HEK293 (cell line): Measurements from ENCODE around the gene ZNF529.
A peak's percentile ranks its signal among the peaks of the same experiment; 100 is the strongest.

Experiments used
- BCL11B ChIP-seq: fragments of 450-650 bp; formaldehyde crosslinking; IDR thresholded peaks from 2 replicates; pipeline ENCODE4 v1.5.1; 2016; ENCODE audit warnings: low read depth, missing biosample characterization, missing genetic modification characterization
- EGR2 ChIP-seq: fragments of 450-650 bp; formaldehyde crosslinking; IDR thresholded peaks from 2 replicates; pipeline ENCODE4 v1.5.1; 2016; ENCODE audit warnings: low read depth, missing biosample characterization, missing genetic modification characterization
- GLI4 ChIP-seq: fragments of 450-650 bp; formaldehyde crosslinking; IDR thresholded peaks from 2 replicates; pipeline ENCODE4 v1.5.1; 2016; ENCODE audit warnings: missing biosample characterization, missing genetic modification characterization
- HOXC10 ChIP-seq: sonication (generic); formaldehyde crosslinking; IDR thresholded peaks from 2 replicates; pipeline ENCODE4 v1.8.1; 2023; ENCODE audit warnings: mild to moderate bottlenecking, missing genetic modification reagents
- HOXD13 ChIP-seq: sonication (generic); formaldehyde crosslinking; IDR thresholded peaks from 2 replicates; pipeline ENCODE4 v1.8.0; 2022; ENCODE audit warnings: missing genetic modification reagents, borderline replicate concordance
- SETDB1 ChIP-seq: IDR thresholded peaks from one replicate; pipeline ENCODE4 v1.6.1; 2017; ENCODE audit warnings: mild to moderate bottlenecking, low read length, moderate library complexity, mixed read lengths; ENCODE audit not compliant: insufficient read length
- SP7 ChIP-seq: fragments of 450-650 bp; formaldehyde crosslinking; IDR thresholded peaks from 2 replicates; pipeline ENCODE4 v1.5.1; 2016; ENCODE audit warnings: missing biosample characterization, missing genetic modification characterization
- WT1 ChIP-seq: fragments of 450-650 bp; formaldehyde crosslinking; IDR thresholded peaks from 2 replicates; pipeline ENCODE4 v1.5.1; 2016; ENCODE audit warnings: missing biosample characterization, missing genetic modification characterization
- YY2 ChIP-seq: fragments of 450-650 bp; formaldehyde crosslinking; IDR thresholded peaks from 2 replicates; pipeline ENCODE4 v1.5.1; 2016; ENCODE audit warnings: missing biosample characterization, missing genetic modification characterization
- ZBTB17 ChIP-seq: fragments of 450-650 bp; formaldehyde crosslinking; IDR thresholded peaks from 2 replicates; pipeline ENCODE4 v1.5.1; 2016; ENCODE audit warnings: missing biosample characterization, missing genetic modification characterization
- ZBTB7A ChIP-seq: fragments of 450-650 bp; formaldehyde crosslinking; IDR thresholded peaks from 2 replicates; pipeline ENCODE4 v1.5.1; 2016; ENCODE audit warnings: low read depth, missing biosample characterization, missing genetic modification characterization
- ZNF138 ChIP-seq: fragments of 450-650 bp; formaldehyde crosslinking; IDR thresholded peaks from 2 replicates; pipeline ENCODE4 v1.5.1; 2016; ENCODE audit warnings: missing biosample characterization, missing genetic modification characterization, borderline replicate concordance
- ZNF324 ChIP-seq: fragments of 450-650 bp; formaldehyde crosslinking; IDR thresholded peaks from 2 replicates; pipeline ENCODE4 v1.5.1; 2016; ENCODE audit warnings: missing biosample characterization, missing genetic modification characterization
- ZNF335 ChIP-seq: fragments of 450-650 bp; formaldehyde crosslinking; conservative IDR thresholded peaks from 2 replicates; pipeline ENCODE4 v1.5.1; 2016; ENCODE audit warnings: missing biosample characterization, missing genetic modification characterization
- ZNF391 ChIP-seq: fragments of 450-650 bp; formaldehyde crosslinking; IDR thresholded peaks from 2 replicates; pipeline ENCODE4 v1.5.1; 2016; ENCODE audit warnings: low read depth, missing biosample characterization, missing genetic modification characterization, borderline replicate concordance
- ZNF416 ChIP-seq: fragments of 450-650 bp; formaldehyde crosslinking; IDR thresholded peaks from 2 replicates; pipeline ENCODE4 v1.5.1; 2016; ENCODE audit warnings: missing biosample characterization, missing genetic modification characterization
- ZNF510 ChIP-seq: fragments of 450-650 bp; formaldehyde crosslinking; IDR thresholded peaks from 2 replicates; pipeline ENCODE4 v1.5.1; 2018; ENCODE audit warnings: mild to moderate bottlenecking, missing genetic modification characterization, missing biosample characterization; ENCODE audit not compliant: insufficient replicate concordance
- ZNF544 ChIP-seq: fragments of 450-650 bp; formaldehyde crosslinking; IDR thresholded peaks from 2 replicates; pipeline ENCODE4 v1.5.0; 2017; ENCODE audit warnings: missing biosample characterization, missing genetic modification characterization
- ZNF549 ChIP-seq: fragments of 450-650 bp; IDR thresholded peaks from 2 replicates; pipeline ENCODE4 v1.5.1; 2018; ENCODE audit warnings: missing biosample characterization, missing genetic modification characterization, mild to moderate bottlenecking, inconsistent platforms, moderate library complexity
- ZNF561 ChIP-seq: fragments of 450-650 bp; IDR thresholded peaks from 2 replicates; pipeline ENCODE4 v1.5.1; 2018; ENCODE audit warnings: missing biosample characterization, missing genetic modification characterization, borderline replicate concordance
- ZNF571 ChIP-seq: fragments of 450-650 bp; formaldehyde crosslinking; IDR thresholded peaks from 2 replicates; pipeline ENCODE4 v1.5.0; 2017; ENCODE audit warnings: missing biosample characterization, missing genetic modification characterization
- ZNF626 ChIP-seq: fragments of 450-650 bp; sonication (Bioruptor Pico); formaldehyde crosslinking; IDR thresholded peaks from 2 replicates; pipeline ENCODE4 v1.5.1; 2018; ENCODE audit warnings: missing biosample characterization, missing genetic modification characterization, inconsistent platforms
- ZNF670 ChIP-seq: fragments of 450-650 bp; formaldehyde crosslinking; IDR thresholded peaks from 2 replicates; pipeline ENCODE4 v1.5.1; 2016; ENCODE audit warnings: missing biosample characterization, missing genetic modification characterization, low read depth
- ZNF830 ChIP-seq: fragments of 450-650 bp; IDR thresholded peaks from 2 replicates; pipeline ENCODE4 v1.5.0; 2018; ENCODE audit warnings: missing biosample characterization, missing genetic modification characterization, low read depth, mild to moderate bottlenecking, moderate library complexity
- ZNF843 ChIP-seq: fragments of 450-650 bp; formaldehyde crosslinking; IDR thresholded peaks from 2 replicates; pipeline ENCODE4 v1.5.1; 2016; ENCODE audit warnings: missing biosample characterization, missing genetic modification characterization
- ZSCAN30 ChIP-seq: fragments of 450-650 bp; IDR thresholded peaks from 2 replicates; pipeline ENCODE4 v1.5.1; 2018; ENCODE audit warnings: missing biosample characterization, mild to moderate bottlenecking, missing genetic modification characterization, moderate library complexity
- TF ChIP-seq, protein P1 (sequence below): fragments of 450-650 bp; formaldehyde crosslinking; conservative IDR thresholded peaks from 2 replicates; pipeline ENCODE4 v1.5.1; 2016; ENCODE audit warnings: low read depth, missing biosample characterization, missing genetic modification characterization
- TF ChIP-seq, protein P2 (sequence below): fragments of 450-650 bp; formaldehyde crosslinking; IDR thresholded peaks from 2 replicates; pipeline ENCODE4 v1.5.1; 2016; ENCODE audit warnings: missing biosample characterization, missing genetic modification characterization

ZNF529 gene

DNA sequence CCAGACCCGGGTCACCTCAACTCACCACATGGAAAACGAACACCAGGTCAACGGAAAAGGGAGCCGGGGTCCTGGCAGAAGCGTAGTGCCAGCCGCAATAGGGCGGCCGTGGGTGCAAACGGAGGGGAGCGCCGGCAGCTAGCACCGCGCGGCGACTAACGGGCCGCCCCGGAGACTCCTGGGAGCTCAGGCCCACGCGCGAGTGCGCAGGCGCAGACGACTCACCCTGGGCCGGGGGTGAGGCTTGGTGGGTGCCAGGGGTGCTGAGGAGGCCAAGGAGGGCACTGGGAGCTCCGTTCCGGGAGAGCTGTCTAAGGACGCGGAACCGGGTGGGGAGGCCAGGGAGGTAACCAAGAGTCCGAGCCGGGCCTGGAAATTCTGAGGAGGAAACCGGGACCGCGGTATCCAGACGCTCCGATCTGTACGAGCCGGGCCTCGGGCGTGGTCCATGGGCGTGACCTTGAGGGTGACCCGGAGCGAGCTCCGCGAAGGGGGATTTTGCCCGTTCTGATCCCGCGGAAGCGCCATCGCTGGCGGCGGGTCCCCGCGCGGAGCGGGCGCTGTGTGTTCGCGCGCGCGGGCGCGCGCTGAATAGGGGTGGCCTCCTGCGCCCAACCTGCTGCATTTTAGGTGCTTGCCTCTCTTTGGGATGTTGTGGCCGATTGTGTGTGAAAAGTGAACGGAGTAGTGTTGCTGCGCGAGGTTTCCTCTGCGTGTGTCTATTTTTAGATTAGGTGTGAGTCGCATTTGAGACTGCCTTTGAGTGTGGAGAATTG, 32.2 kb upstream of the ZNF529 start, which contains the start of gene ZNF382 (continued):
- TF ChIP-seq, protein P1, sequence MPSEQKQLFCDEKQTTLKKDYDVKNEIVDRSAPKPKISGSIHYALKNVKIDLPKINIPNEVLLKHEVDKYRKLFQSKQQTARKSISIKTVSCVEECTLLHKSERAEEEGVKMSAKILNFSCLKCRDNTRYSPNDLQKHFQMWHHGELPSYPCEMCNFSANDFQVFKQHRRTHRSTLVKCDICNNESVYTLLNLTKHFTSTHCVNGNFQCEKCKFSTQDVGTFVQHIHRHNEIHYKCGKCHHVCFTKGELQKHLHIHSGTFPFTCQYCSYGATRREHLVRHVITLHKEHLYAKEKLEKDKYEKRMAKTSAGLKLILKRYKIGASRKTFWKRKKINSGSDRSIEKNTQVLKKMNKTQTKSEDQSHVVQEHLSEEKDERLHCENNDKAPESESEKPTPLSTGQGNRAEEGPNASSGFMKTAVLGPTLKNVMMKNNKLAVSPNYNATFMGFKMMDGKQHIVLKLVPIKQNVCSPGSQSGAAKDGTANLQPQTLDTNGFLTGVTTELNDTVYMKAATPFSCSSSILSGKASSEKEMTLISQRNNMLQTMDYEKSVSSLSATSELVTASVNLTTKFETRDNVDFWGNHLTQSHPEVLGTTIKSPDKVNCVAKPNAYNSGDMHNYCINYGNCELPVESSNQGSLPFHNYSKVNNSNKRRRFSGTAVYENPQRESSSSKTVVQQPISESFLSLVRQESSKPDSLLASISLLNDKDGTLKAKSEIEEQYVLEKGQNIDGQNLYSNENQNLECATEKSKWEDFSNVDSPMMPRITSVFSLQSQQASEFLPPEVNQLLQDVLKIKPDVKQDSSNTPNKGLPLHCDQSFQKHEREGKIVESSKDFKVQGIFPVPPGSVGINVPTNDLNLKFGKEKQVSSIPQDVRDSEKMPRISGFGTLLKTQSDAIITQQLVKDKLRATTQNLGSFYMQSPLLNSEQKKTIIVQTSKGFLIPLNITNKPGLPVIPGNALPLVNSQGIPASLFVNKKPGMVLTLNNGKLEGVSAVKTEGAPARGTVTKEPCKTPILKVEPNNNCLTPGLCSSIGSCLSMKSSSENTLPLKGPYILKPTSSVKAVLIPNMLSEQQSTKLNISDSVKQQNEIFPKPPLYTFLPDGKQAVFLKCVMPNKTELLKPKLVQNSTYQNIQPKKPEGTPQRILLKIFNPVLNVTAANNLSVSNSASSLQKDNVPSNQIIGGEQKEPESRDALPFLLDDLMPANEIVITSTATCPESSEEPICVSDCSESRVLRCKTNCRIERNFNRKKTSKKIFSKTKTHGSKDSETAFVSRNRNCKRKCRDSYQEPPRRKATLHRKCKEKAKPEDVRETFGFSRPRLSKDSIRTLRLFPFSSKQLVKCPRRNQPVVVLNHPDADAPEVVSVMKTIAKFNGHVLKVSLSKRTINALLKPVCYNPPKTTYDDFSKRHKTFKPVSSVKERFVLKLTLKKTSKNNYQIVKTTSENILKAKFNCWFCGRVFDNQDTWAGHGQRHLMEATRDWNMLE (tag by site-specific recombination), result peak; percentile 14; the same call in 1 of the 2 replicates
- TF ChIP-seq ZNF626 (tag by site-specific recombination), result no peak
- peak; percentile 79 for TF ChIP-seq EGR2 (tag by site-specific recombination)
- peak; percentile 45 for TF ChIP-seq YY2 (tag by site-specific recombination)
- 0 out of 2 replicates have a peak, but pooled peaks have one; percentile 2 for TF ChIP-seq ZNF324 (tag by site-specific recombination)
- peak; percentile 78 for TF ChIP-seq ZNF561 (tag by site-specific recombination)
- peak; percentile 45; the same call in 1 of the 2 replicates for TF ChIP-seq BCL11B (tag by site-specific recombination)
- no peak for TF ChIP-seq ZNF830 (tag by site-specific recombination)
- TF ChIP-seq ZNF138 (tag by site-specific recombination), result no peak
- peak; percentile 11; the same call in 1 of the 2 replicates for TF ChIP-seq ZNF843 (tag by site-specific recombination)
- TF ChIP-seq, protein P2, sequence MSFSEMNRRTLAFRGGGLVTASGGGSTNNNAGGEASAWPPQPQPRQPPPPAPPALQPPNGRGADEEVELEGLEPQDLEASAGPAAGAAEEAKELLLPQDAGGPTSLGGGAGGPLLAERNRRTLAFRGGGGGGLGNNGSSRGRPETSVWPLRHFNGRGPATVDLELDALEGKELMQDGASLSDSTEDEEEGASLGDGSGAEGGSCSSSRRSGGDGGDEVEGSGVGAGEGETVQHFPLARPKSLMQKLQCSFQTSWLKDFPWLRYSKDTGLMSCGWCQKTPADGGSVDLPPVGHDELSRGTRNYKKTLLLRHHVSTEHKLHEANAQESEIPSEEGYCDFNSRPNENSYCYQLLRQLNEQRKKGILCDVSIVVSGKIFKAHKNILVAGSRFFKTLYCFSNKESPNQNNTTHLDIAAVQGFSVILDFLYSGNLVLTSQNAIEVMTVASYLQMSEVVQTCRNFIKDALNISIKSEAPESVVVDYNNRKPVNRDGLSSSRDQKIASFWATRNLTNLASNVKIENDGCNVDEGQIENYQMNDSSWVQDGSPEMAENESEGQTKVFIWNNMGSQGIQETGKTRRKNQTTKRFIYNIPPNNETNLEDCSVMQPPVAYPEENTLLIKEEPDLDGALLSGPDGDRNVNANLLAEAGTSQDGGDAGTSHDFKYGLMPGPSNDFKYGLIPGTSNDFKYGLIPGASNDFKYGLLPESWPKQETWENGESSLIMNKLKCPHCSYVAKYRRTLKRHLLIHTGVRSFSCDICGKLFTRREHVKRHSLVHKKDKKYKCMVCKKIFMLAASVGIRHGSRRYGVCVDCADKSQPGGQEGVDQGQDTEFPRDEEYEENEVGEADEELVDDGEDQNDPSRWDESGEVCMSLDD (tag by site-specific recombination), result peak; percentile 85
- TF ChIP-seq ZNF544, result no peak
- TF ChIP-seq GLI4 (tag by site-specific recombination), result no peak
- peak; percentile 99 for TF ChIP-seq ZNF335 (tag by site-specific recombination)
- no peak for TF ChIP-seq ZNF549 (tag by site-specific recombination)
- TF ChIP-seq SP7 (tag by site-specific recombination), result peak; percentile 57; the same call in 1 of the 2 replicates
- peak; percentile 51; the same call in 1 of the 2 replicates for TF ChIP-seq WT1 (tag by site-specific recombination)
- no peak for TF ChIP-seq SETDB1
- peak; percentile 71 for TF ChIP-seq ZNF670 (tag by site-specific recombination)
- TF ChIP-seq ZBTB7A (tag by site-specific recombination), result no peak
- TF ChIP-seq ZNF391 (tag by site-specific recombination), result peak; percentile 14; the same call in 1 of the 2 replicates
- peak; percentile 84 for TF ChIP-seq ZSCAN30 (tag by site-specific recombination)
- TF ChIP-seq ZNF416 (tag by site-specific recombination), result no peak; the same call in 1 of the 2 replicates
- no peak for TF ChIP-seq ZNF510 (tag by site-specific recombination)
- TF ChIP-seq ZNF571, result no peak
- peak; percentile 28; the same call in 1 of the 2 replicates for TF ChIP-seq ZBTB17 (tag by site-specific recombination)
- TF ChIP-seq HOXC10, result no peak
- peak; percentile 11; the same call in 1 of the 2 replicates for TF ChIP-seq HOXD13 (CRISPR knock-in tag)
